H9 (cell line): ENCODE data around the gene FANCC. TPM values are rescaled to one million over a fixed set of nuclear protein-coding genes. Genes with fewer than 3 reads are reported as not detected.

ENCODE experiments used
- DNase-seq: peaks from one replicate; pipeline ENCODE4 v3.0.0-alpha.2; 2017
- H2AFZ ChIP-seq: one replicate; pipeline ENCODE4 v1.6.1; 2013; ENCODE audit warnings: mild to moderate bottlenecking, low read length, control low read depth, moderate library complexity
- H2AK5ac ChIP-seq: 2 replicates; pipeline ENCODE4 v1.6.1; 2013; ENCODE audit warnings: low read length, control low read depth, mixed read lengths; ENCODE audit not compliant: insufficient read length
- H2BK120ac ChIP-seq: one replicate; pipeline ENCODE4 v1.6.1; 2013; ENCODE audit warnings: low read depth, mild to moderate bottlenecking, low read length, control low read depth, inconsistent platforms; ENCODE audit not compliant: poor library complexity, severe bottlenecking
- H2BK12ac ChIP-seq: 2 replicates; pipeline ENCODE4 v1.6.1; 2013; ENCODE audit warnings: low read length, control low read depth, mixed read lengths, low read depth; ENCODE audit not compliant: insufficient read length
- H2BK15ac ChIP-seq: 2 replicates; pipeline ENCODE4 v1.6.1; 2013; ENCODE audit warnings: low read depth, low read length, control low read depth
- H2BK20ac ChIP-seq: one replicate; pipeline ENCODE4 v1.6.1; 2013; ENCODE audit warnings: low read depth, mild to moderate bottlenecking, low read length, control low read depth, inconsistent platforms; ENCODE audit not compliant: poor library complexity, severe bottlenecking
- H2BK5ac ChIP-seq: 2 replicates; pipeline ENCODE4 v1.6.1; 2013; ENCODE audit warnings: low read length, control low read depth, mixed read lengths; ENCODE audit not compliant: insufficient read length
- H3K14ac ChIP-seq: 2 replicates; pipeline ENCODE4 v1.6.1; 2013; ENCODE audit warnings: low read length, control low read depth; ENCODE audit not compliant: insufficient read depth
- H3K18ac ChIP-seq: 2 replicates; pipeline ENCODE4 v1.6.1; 2013; ENCODE audit warnings: low read depth, mild to moderate bottlenecking, mixed read lengths, low read length, control low read depth; ENCODE audit not compliant: insufficient read length
- H3K23ac ChIP-seq: 2 replicates; pipeline ENCODE4 v1.6.1; 2013; ENCODE audit warnings: low read length, control low read depth, mixed read lengths, low read depth; ENCODE audit not compliant: insufficient read length
- H3K23me2 ChIP-seq: 2 replicates; pipeline ENCODE4 v1.6.1; 2013; ENCODE audit warnings: low read depth, mild to moderate bottlenecking, mixed read lengths, low read length, control low read depth; ENCODE audit not compliant: insufficient read length, poor library complexity, severe bottlenecking
- H3K27ac ChIP-seq: 2 replicates; pipeline ENCODE4 v1.5.1; 2013; ENCODE audit warnings: low read length, control low read depth, mixed read lengths, low read depth; ENCODE audit not compliant: insufficient read length
- H3K27me3 ChIP-seq: 2 replicates; pipeline ENCODE4 v1.6.1; 2013; ENCODE audit warnings: low read length, control low read depth, inconsistent platforms; ENCODE audit not compliant: insufficient read depth
- H3K4ac ChIP-seq: 2 replicates; pipeline ENCODE4 v1.6.1; 2013; ENCODE audit warnings: low read depth, mild to moderate bottlenecking, control low read depth, inconsistent platforms, low read length, moderate library complexity
- H3K4me1 ChIP-seq: 2 replicates; pipeline ENCODE4 v1.6.1; 2013; ENCODE audit warnings: low read length, control low read depth, inconsistent platforms; ENCODE audit not compliant: insufficient read depth
- H3K4me2 ChIP-seq: 2 replicates; pipeline ENCODE4 v1.6.1; 2013; ENCODE audit warnings: low read length, control low read depth, mixed read lengths; ENCODE audit not compliant: insufficient read length, insufficient read depth
- H3K56ac ChIP-seq: 2 replicates; pipeline ENCODE4 v1.6.1; 2013; ENCODE audit warnings: low read depth, mild to moderate bottlenecking, mixed read lengths, low read length, control low read depth; ENCODE audit not compliant: insufficient read length
- H3K79me1 ChIP-seq: 2 replicates; pipeline ENCODE4 v1.6.1; 2013; ENCODE audit warnings: low read depth, mild to moderate bottlenecking, moderate library complexity, low read length, control low read depth, inconsistent platforms; ENCODE audit not compliant: insufficient read depth, poor library complexity, severe bottlenecking
- H3K79me2 ChIP-seq: 2 replicates; pipeline ENCODE4 v1.6.1; 2013; ENCODE audit warnings: low read length, control low read depth, inconsistent platforms; ENCODE audit not compliant: insufficient read depth
- H3K9ac ChIP-seq: 2 replicates; pipeline ENCODE4 v1.6.1; 2013; ENCODE audit warnings: low read length, control low read depth, mixed read lengths; ENCODE audit not compliant: insufficient read length; ENCODE audit errors: extremely low read depth
- H3K9me3 ChIP-seq: one replicate; pipeline ENCODE4 v1.6.1; 2013; ENCODE audit warnings: low read depth, low read length, inconsistent platforms; ENCODE audit not compliant: control insufficient read depth
- H3T11ph ChIP-seq: one replicate; pipeline ENCODE4 v1.6.1; 2013; ENCODE audit warnings: mild to moderate bottlenecking, low read length, control low read depth, inconsistent platforms
- H4K20me1 ChIP-seq: one replicate; pipeline ENCODE4 v1.6.1; 2013; ENCODE audit not compliant: control insufficient read depth, insufficient read length, insufficient read depth
- H4K5ac ChIP-seq: 2 replicates; pipeline ENCODE4 v1.6.1; 2013; ENCODE audit warnings: low read depth, mild to moderate bottlenecking, mixed read lengths, low read length, control low read depth; ENCODE audit not compliant: insufficient read length
- H4K8ac ChIP-seq: replicated peaks from 2 replicates; pipeline ENCODE4 v1.6.1; 2013; ENCODE audit warnings: low read length, control low read depth, mixed read lengths, low read depth; ENCODE audit not compliant: insufficient read length
- H4K91ac ChIP-seq: 2 replicates; pipeline ENCODE4 v1.6.1; 2013; ENCODE audit warnings: low read depth, mild to moderate bottlenecking, moderate library complexity, mixed read lengths, low read length, control low read depth; ENCODE audit not compliant: insufficient read length
- H3K27ac Mint-ChIP-seq, 3 experiments: 2 replicates in 2 of 3; 3 replicates in 1 of 3; pipeline ENCODE4 v1.8.0; 2020 to 2021; ENCODE audit warnings: mixed read lengths in 3 of 3, mild to moderate bottlenecking in 1 of 3, moderate library complexity in 1 of 3
- H3K27me3 Mint-ChIP-seq: 2 replicates; pipeline ENCODE4 v1.8.0; 2021; ENCODE audit warnings: low read depth, mild to moderate bottlenecking, moderate library complexity, mixed read lengths
- H3K36me3 Mint-ChIP-seq, 3 experiments: 2 replicates in 2 of 3; 3 replicates in 1 of 3; pipeline ENCODE4 v1.8.0; 2020 to 2021; ENCODE audit warnings: low read depth in 3 of 3, mixed read lengths in 3 of 3; ENCODE audit not compliant: insufficient read depth in 1 of 3
- H3K4me1 Mint-ChIP-seq, 2 experiments: 2 replicates each; pipeline ENCODE4 v1.8.0; 2020; ENCODE audit warnings: mixed read lengths in 2 of 2
- H3K4me3 Mint-ChIP-seq, 2 experiments: 2 replicates in 1 of 2; 3 replicates in 1 of 2; pipeline ENCODE4 v1.8.0; 2020 to 2021; ENCODE audit warnings: mild to moderate bottlenecking in 2 of 2, mixed read lengths in 2 of 2, moderate library complexity in 1 of 2
- H3K9me3 Mint-ChIP-seq, 2 experiments: 2 replicates in 1 of 2; 3 replicates in 1 of 2; pipeline ENCODE4 v1.8.0; 2020; ENCODE audit warnings: mild to moderate bottlenecking in 2 of 2, mixed read lengths in 2 of 2, moderate library complexity in 1 of 2
- CTCF ChIP-seq: fragments of 200-600 bp; sonication (generic); conservative IDR thresholded peaks from 3 replicates; pipeline ENCODE4 v1.8.0; 2021; ENCODE audit warnings: antibody characterized with exemption, mild to moderate bottlenecking
- WGBS: extraction: QIAGEN DNeasy Blood & Tissue Kit; methylation state at CpG from one replicate; pipeline ENCODE4 v1.1.7; 2013; ENCODE audit warnings: missing lambda C conversion rate, low lambda C conversion rate, mixed read lengths; ENCODE audit not compliant: insufficient read length; ENCODE audit errors: extremely low coverage; 5-methylcytosine and 5-hydroxymethylcytosine counted together
- total RNA-seq: library from RNA; stranded (reverse); gene quantifications from 2 replicates; pipeline ENCODE4 v1.2.1, GENCODE V29; 2021

The FANCC gene
- total RNA-seq, 1 experiment from 2014 or later: 14.6 TPM

- Histone ChIP-seq H3K23ac (no peak overlapping the region), H3K23me2 (no peaks in the 10 kb centered on the region), H4K20me1 (no peaks in the 10 kb centered on the region), H3T11ph (no peak overlapping the region), H4K5ac (no peak overlapping the region), H3K56ac (no peak overlapping the region), H2BK120ac (no peak overlapping the region), H3K4ac (no peak overlapping the region), H3K79me1 (no peaks in the 10 kb centered on the region), H4K91ac (no peak overlapping the region), H3K18ac (no peak overlapping the region), H2BK20ac (no peak overlapping the region), H3K14ac (no peak overlapping the region), H3K4me1 (no peaks in the 10 kb centered on the region), H3K27me3 (no peaks in the 10 kb centered on the region), H3K4me2 (no peak overlapping the region), H2BK15ac (no peak overlapping the region), H4K8ac (no peak overlapping the region), H3K27ac (no peak overlapping the region), H3K9ac (no peak overlapping the region), H3K9me3 (no peaks in the 10 kb centered on the region), H3K79me2 (peaks cover 2% of the 10 kb centered on the region; the same call in 1 of the 2 replicates), H2AFZ (no peak overlapping the region), H2BK12ac (no peak overlapping the region), H2AK5ac (no peak overlapping the region), H2BK5ac (no peak overlapping the region)
- Mint-ChIP-seq H3K4me1 (peaks cover 39% of the 10 kb centered on the region in 2 experiments), H3K36me3 (peaks cover 0 to 2% (median under 1%) of the 10 kb centered on the region in 3 experiments; a peak in 2 of 7 replicates), H3K9me3 (no peaks in the 10 kb centered on the region), H3K27me3 (no peaks in the 10 kb centered on the region), H3K27ac (0 out of 7 replicates have a peak overlapping the region, but pooled peaks of 1 of the 3 experiments have one; percentile 72), H3K4me3 (no peak overlapping the region)
- no peak for DNase-seq
- WGBS: no CpG with 5 or more reads among the region's 17 CpGs
- TF ChIP-seq CTCF: no peak
Measured at GRCh38 chr9:95077766-95078370, 239.6 kb downstream of the FANCC start.
